Measurements from ENCODE around the gene MPND.
A peak's percentile ranks its signal among the peaks of the same experiment; 100 is the strongest.

The MPND gene, protein sequence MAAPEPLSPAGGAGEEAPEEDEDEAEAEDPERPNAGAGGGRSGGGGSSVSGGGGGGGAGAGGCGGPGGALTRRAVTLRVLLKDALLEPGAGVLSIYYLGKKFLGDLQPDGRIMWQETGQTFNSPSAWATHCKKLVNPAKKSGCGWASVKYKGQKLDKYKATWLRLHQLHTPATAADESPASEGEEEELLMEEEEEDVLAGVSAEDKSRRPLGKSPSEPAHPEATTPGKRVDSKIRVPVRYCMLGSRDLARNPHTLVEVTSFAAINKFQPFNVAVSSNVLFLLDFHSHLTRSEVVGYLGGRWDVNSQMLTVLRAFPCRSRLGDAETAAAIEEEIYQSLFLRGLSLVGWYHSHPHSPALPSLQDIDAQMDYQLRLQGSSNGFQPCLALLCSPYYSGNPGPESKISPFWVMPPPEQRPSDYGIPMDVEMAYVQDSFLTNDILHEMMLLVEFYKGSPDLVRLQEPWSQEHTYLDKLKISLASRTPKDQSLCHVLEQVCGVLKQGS

DNA sequence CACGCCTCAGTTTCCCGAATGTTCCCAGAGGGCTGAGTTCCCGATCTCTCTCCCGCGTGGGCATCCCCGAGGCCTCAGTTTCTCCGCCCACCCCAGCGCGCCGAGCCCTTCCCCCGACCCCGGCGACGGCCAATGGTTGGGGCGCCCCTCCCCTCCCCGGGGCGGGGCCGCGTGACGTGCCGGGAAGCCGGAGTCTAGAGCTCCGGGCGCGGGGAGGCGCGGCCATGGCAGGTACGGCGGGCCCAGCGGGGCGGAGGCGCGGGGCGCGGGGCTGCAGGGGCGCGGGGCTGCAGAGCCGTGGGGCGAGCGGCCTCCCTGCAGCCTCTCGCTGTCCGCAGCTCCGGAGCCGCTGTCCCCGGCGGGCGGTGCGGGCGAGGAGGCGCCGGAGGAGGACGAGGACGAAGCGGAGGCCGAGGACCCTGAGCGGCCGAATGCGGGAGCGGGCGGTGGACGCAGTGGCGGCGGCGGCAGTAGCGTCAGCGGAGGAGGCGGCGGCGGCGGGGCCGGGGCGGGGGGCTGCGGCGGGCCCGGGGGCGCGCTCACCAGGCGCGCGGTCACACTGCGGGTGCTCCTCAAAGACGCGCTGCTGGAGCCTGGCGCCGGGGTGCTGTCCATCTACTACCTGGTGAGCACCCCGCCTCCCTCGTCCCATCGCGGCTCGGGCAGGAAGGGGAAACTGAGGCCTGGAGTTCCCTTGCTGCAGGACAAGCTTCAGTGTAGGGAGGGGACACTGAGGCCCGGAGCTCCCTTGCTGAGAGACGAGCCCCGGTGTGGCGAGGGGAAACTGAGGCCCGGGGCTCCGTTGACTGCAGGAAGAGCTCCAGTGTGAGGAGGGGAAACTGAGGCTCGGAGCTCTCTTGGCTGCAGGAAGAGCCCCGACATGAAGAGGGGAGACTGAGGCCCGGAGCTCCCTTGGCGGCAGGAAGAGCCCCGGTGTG, at the start of gene MPND:
TSS of gene MPND (plus strand) at position 193 of the 938 bp plus-strand sequence. CDS start at position 225, 32 bp downstream.
- peak in 55 of 56 donors; percentile 61 to 97 (median 89) for DNase-seq

- no peak for DNase-seq
These were observed 49.0 kb upstream of the MPND start for GRCh38 chr19:4294389-4294788.

GRCh38 chr19:4295972-4296771, 47.2 kb upstream of the MPND start:
- peak in 52 of 56 donors; percentile 4 to 87 (median 65) for DNase-seq

DNA sequence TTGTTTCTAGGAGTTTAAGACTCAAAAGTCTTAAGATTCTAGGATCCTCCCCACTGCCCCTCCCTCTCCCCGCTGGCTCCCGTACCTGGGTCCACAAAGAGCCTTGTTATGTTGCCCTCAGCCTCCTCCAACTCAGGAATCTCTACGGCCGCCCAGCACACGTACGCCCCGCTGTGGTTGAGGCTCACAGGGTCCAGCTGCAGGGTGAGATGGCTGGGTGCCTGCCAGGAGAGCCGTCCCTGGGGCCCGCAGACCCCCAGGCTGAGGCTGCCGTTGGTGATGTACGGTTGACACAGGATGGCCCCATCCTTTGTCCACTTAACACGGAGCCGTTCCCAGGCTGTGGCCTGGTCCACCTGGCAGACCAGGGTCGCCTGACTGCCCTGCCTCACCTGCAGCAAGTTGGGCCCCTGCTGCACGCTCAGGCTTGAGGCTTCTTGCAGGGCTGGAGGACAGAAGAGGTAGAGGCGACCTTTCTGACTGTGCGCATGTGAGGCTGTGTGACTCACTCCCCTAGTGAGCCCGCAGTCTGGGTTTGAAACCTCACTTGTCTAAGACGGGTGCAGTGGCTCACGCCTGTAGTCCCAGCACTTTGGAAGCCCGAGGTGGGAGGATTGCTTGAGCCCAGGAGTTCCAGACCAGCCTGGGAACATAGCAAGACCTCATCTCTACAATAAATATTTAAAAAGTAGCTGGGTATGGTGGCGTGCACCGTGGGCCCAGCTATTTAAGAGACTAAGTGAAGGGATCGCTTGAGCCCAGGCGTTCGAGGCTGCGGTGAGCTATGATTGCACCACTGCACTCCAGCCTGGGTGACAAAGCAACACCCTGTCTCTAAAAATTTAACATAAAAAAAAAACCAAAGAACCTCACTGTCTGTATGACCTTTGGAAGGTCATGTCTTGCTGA, 45.2 kb upstream of the MPND start:
- no peak for DNase-seq

GRCh38 chr19:4298810-4299550, 44.4 kb upstream of the MPND start:
- no peak for DNase-seq

DNA sequence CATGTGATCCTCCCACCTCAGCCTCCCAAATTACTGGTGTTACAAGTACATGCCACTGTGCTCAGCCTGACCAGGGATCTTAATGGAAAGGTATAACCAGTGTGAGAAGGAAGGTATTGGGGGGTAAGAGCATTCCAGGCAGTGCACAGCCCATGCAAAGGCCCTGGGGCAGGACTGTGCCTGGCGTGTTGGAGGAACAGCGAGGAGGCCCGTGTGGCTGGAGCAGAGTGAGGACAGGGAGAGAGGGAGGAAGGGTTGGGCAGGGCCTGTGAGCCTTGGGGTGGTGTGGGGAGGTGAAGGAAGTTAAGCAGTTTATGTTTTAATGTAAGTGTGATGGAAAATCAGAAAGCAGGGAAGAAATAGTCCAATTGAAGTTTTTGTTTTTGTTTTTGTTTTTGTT, 42.8 kb upstream of the MPND start:
- no peak for DNase-seq

- no peak for DNase-seq
These were observed 41.6 kb upstream of the MPND start for GRCh38 chr19:4301590-4302242.

DNA sequence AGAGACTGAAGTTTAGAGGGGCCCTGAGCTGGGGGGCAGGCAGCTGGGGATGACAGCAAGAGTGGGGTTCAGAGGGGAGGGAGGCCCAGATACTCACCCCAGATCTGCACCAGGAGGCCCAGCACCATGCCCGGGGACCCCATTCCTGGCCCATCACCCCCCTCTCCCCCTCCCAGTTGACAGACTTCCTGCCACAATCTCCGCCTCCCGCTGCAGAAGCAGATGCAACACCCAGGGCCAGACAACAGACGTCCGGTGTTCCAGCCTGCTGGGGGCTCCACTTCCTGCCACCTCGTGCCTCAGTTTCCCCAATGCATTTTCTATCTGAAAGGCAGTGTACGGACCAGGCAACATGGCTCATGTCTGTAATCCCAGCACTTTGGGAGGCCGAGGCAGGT, 41.1 kb upstream of the MPND start, which contains the start of gene TMIGD2:
TSS of gene TMIGD2 (minus strand) at position 147 of the 398 bp plus-strand sequence. CDS start at position 143, 4 bp downstream.
- DNase-seq, result no peak

DNA sequence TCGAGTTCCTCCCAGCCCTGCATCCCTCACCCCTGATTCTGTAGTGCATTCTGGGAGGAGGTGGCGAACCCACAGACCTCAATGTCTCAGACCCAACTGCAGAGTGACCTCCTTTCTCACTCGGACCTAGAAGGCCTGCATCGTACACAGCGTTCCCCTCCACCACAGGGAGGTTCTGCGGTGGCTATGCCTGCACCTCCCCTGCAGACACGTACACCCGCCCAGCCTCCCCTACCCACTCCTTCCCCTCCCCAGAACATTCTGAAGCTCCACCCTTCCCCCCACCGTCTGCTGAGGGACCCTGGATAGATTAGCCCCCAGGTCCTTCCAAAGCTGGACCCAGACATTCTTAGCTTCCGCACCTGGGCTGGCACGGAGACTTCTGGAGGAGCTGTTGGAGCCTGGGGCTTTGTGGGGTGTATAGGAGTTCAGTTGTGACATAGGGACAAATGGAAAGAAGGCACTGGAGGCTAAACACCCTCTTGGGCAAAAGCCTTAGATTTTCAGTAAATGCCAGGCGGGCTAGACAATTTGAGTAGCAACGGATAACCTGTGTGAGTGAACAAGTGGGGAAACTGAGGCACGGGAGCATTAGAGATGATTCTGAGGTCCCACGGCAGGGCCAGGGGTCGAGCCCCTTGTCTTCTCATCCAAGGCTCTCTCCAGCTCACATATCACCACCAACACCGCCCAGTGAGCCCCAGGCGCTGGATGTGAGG, 39.4 kb upstream of the MPND start:
- peak in 1 of 56 donors; percentile 2 for DNase-seq

GRCh38 chr19:4304538-4305256, 38.7 kb upstream of the MPND start, which contains the start of gene FSD1:
Gene FSD1 (plus strand): TSS chr19:4304598. CDS start chr19:4304747, 149 bp downstream.
- DNase-seq, result peak in 29 of 56 donors; percentile 2 to 72 (median 23)

- no peak for DNase-seq
These were observed 38.1 kb upstream of the MPND start for GRCh38 chr19:4305257-4305612.

DNA sequence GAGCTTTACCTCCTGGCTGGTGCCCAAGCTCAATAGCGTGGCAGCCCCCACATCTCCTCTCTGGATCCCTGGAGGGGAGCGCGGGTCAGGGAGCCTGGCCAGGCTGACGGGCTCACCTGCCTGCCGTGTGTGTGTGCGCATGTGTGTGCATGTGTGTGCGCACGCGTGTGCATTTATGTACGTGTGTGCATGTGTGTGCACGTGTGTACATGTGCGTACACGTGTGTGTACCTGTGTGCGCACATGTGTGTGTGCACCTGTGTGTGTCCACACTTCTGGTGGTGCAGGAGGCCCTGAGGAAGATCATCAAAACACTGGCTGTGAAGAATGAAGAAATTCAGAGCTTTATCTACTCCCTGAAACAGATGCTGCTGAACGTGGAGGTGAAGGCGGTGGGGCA, 37.7 kb upstream of the MPND start:
- no peak for DNase-seq

- DNase-seq, result peak in 1 of 56 donors; percentile 30
These were observed 32.9 kb upstream of the MPND start for GRCh38 chr19:4310247-4311121.

- no peak for DNase-seq
These were observed 29.4 kb upstream of the MPND start for GRCh38 chr19:4313847-4314490.

DNA sequence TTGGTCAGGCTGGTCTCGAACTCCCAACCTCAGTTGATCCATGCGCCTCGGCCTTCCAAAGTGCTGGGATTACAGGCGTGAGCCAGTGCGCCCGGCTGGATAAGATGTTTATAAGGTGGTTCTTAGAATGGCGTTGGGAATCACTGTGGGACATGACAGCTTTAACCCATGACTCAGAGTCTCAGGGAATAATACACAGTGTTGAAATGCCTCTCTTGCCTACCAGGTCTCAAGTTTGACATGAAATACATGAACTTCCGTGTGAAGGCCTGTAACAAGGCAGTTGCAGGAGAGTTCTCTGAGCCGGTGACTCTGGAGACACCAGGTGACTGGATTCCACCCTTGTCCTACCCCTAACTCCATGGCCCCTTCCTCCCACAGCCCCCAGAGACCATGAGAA, 26.4 kb upstream of the MPND start:
- DNase-seq, result no peak

- DNase-seq, result no peak
These were observed 24.9 kb upstream of the MPND start for GRCh38 chr19:4318460-4318859.

All from amygdala (tissue), 56 donors.